HEK293T (cell line): Measurements from ENCODE around the gene EMX1.

Source experiments
- BHLHE40 ChIP-seq: fragments of 450-650 bp; IDR thresholded peaks from 2 replicates; pipeline ENCODE4 v1.6.1; 2016; ENCODE audit warnings: mild to moderate bottlenecking, moderate library complexity, borderline replicate concordance
- FOXA1 ChIP-seq: fragments of 450-650 bp; IDR thresholded peaks from 2 replicates; pipeline ENCODE4 v1.6.1; 2016; ENCODE audit warnings: mild to moderate bottlenecking
- HDGF ChIP-seq: fragments of 450-650 bp; IDR thresholded peaks from 2 replicates; pipeline ENCODE4 v1.6.1; 2017; ENCODE audit warnings: antibody characterized with exemption, borderline replicate concordance
- PKNOX1 ChIP-seq: fragments of 450-650 bp; IDR thresholded peaks from 2 replicates; pipeline ENCODE4 v1.6.1; 2016
- TARDBP ChIP-seq: fragments of 450-650 bp; IDR thresholded peaks from 2 replicates; pipeline ENCODE4 v1.6.1; 2016

GRCh38 chr2:72889991-72890390, 27.3 kb upstream of the EMX1 start:
- TF ChIP-seq FOXA1 (no peak), TARDBP (no peak), PKNOX1 (no peak), HDGF (no peak), BHLHE40 (no peak)
